Epithelial cell of esophagus (primary cell): ENCODE results near the gene CRYBG1.
"Not testable (repeated sequence)": the region's sequence is repeated elsewhere in the genome, so short reads cannot be mapped to it uniquely, and the experiment has no call there.

Experiments used
- DNase-seq: peaks from one replicate; pipeline ENCODE4 v3.0.0; 2010; ENCODE audit warnings: low read depth
- H3K4me3 ChIP-seq: 2 replicates; pipeline ENCODE4 v1.5.1; 2011; ENCODE audit warnings: mild to moderate bottlenecking, low read length, control low read depth
- TF ChIP-seq, protein P1 (sequence below): IDR thresholded peaks from 2 replicates; pipeline ENCODE4 v1.5.1; 2011; ENCODE audit warnings: low read depth, mild to moderate bottlenecking, low read length, control low read depth, inconsistent platforms; ENCODE audit not compliant: insufficient read depth; ENCODE audit errors: missing control alignments

The CRYBG1 gene

GRCh38 chr6:106551155-106551554 lies 190.6 kb downstream of the CRYBG1 start:
- DNase-seq = no peak
- TF ChIP-seq, protein P1, sequence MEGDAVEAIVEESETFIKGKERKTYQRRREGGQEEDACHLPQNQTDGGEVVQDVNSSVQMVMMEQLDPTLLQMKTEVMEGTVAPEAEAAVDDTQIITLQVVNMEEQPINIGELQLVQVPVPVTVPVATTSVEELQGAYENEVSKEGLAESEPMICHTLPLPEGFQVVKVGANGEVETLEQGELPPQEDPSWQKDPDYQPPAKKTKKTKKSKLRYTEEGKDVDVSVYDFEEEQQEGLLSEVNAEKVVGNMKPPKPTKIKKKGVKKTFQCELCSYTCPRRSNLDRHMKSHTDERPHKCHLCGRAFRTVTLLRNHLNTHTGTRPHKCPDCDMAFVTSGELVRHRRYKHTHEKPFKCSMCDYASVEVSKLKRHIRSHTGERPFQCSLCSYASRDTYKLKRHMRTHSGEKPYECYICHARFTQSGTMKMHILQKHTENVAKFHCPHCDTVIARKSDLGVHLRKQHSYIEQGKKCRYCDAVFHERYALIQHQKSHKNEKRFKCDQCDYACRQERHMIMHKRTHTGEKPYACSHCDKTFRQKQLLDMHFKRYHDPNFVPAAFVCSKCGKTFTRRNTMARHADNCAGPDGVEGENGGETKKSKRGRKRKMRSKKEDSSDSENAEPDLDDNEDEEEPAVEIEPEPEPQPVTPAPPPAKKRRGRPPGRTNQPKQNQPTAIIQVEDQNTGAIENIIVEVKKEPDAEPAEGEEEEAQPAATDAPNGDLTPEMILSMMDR = no peak
- no peak overlapping the region for H3K4me3 ChIP-seq

- no peak overlapping the region for H3K4me3 ChIP-seq
- DNase-seq = peak; percentile 69
- TF ChIP-seq, protein P1 = no peak
Observed at GRCh38 chr6:106553440-106553839, 192.9 kb downstream of the CRYBG1 start.

GRCh38 chr6:106555767-106556166 lies 195.2 kb downstream of the CRYBG1 start:
- DNase-seq = peak; percentile 79
- TF ChIP-seq, protein P1 = no peak
- no peak overlapping the region for H3K4me3 ChIP-seq

- no peak for DNase-seq
- H3K4me3 ChIP-seq = no peak overlapping the region
- TF ChIP-seq, protein P1 = no peak
Observed at GRCh38 chr6:106556368-106556960, 195.9 kb downstream of the CRYBG1 start.

GRCh38 chr6:106557837-106558236 lies 197.3 kb downstream of the CRYBG1 start:
- TF ChIP-seq, protein P1 = no peak
- peak; percentile 39 for DNase-seq
- no peak overlapping the region for H3K4me3 ChIP-seq

DNA sequence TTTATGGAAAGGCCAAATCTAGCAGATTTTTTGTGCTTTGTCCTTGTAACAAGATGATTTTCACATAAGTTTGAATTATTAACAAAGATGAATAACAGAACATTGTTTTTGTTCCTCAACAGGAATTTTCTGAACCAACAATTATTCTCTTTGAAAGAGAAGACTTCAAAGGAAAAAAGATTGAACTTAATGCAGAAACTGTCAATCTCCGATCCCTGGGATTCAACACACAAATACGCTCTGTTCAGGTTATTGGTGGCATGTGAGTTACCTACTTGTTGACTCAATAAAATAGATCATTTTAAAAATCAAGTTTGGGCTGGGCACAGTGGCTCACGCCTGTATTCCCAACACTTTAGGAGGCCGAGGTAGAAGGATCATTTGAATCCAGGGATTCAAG lies 197.8 kb downstream of the CRYBG1 start:
- TF ChIP-seq, protein P1 = no peak
- no peak for DNase-seq
- no peak overlapping the region for H3K4me3 ChIP-seq

DNA sequence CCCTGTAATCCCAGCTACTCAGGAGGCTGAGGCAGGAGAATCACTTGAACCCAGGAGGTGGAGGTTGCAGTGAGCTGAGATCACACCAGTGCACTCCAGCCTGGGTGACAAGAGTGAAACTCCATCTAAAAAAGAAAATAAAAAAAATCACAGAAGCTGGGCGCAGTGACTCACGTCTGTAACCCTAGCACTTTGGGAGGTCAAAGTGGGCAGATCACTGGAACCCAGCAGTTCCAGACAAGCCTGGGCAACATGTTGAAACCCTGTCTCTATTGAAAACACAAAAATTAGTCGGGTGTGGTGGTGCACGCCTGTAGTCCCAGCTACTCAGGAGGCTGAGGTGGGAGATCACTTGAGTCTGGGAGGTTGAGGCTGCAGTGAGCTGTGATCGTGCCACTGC lies 199.1 kb downstream of the CRYBG1 start:
- DNase-seq = peak; percentile 72
- not testable (repeated sequence) for H3K4me3 ChIP-seq
